HG03066 (cell line): ENCODE data around the gene PAPPA.

ENCODE experiments used
- ATAC-seq: cut with Tn5 transposase; IDR thresholded peaks from one replicate; pipeline ENCODE4 v1.9.1; 2021; ENCODE audit warnings: low read depth; ENCODE audit not compliant: unreplicated experiment

PAPPA gene

DNA sequence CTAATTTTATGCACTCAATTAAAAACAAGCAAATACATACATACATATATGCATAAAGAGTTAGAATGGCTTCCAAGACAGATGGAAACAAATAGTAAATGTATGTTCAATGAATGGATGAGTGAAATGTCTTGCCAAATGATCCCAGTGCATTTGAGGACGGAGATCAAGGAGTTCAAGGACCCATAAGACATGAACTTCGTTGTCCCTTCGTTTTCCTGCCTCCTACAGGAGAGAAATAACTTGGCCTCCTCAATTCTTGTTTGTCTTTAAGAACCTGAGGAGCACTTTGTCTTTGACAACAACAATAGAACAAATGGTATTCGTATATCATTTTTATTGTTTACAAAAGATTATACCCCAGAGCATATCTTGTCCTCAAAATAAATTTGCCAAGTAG, 2.4 kb upstream of the PAPPA start:
- no peak for ATAC-seq

DNA sequence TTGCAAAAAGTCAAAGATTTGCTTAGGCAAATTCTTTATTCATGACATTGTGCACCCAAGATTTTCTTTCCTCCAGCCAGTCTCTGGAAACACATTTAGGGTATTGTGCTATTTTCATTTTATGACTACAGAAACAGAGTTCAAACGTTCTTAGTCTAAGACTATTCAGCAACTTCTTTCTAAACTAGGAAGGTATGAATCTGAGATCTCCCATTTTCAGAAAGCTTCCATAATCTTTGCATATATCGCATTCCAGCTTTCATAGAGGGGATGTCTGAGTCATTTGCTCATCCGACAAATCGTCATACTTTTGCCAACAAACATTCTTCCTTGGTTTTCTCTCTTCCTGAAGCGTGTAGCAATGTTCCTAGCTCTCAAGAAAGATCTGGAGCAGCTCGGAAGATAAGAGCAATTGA, 1.6 kb upstream of the PAPPA start:
- ATAC-seq: no peak

GRCh38 chr9:116152390-116152789, 1.2 kb upstream of the PAPPA start:
- ATAC-seq: no peak

GRCh38 chr9:116152941-116153764, 438 bp upstream of the PAPPA start:
- no peak for ATAC-seq

GRCh38 chr9:116154334-116154975, 864 bp downstream of the PAPPA start:
- ATAC-seq: no peak

DNA sequence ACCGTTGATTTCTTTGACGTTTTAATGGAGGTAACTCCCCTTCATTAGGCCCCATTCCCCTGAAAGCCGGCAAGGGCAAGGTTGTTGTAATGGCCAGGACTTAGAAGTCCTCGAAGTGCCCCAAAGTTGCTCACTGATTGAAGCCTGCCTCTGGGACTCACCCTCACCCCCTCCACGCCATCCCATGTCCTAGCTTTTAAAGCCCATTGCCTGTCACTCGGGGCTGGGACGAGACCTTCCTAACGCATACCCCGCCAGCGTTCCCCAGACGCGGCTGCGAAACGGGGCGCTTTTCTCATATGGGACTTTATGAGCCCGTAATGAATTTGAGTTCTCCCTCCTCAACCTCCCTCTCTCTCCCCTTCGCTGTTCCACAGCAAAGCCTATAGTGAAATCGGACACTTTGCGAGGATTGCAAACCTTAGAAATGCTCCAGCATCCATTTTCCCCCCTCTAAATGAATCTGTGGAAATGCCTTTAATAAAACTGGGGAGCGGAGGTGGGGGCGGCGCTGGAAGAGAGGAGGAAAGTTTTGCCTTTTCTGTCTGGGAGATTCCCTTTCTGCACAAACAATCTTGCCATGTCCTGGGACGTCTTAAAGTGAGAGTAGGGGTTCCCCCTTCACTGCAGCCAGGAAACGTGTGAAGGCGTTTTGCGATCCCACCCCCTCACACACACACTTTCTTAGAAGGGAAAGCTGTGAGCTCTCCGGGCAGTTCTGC, 1.5 kb downstream of the PAPPA start:
- no peak for ATAC-seq

DNA sequence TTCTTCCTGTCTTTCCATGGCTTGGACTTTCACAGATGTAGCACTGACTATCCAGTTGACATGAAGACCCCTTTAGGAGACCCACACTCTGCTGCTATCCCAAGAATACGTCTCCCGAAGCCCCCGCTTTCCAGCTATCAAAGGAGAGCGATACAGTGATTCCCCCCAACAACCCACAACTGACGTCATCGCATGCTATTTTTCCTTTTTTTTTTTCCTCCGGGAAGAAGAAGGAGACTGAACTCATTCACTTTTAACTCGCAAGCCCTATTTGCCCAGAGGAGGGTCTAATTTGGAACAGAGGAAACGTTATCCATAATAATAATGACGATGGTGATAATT, 2.1 kb downstream of the PAPPA start:
- no peak for ATAC-seq

- ATAC-seq: no peak
These were observed 3.2 kb downstream of the PAPPA start for GRCh38 chr9:116156621-116157314.

- ATAC-seq: no peak
These were observed 4.0 kb downstream of the PAPPA start for GRCh38 chr9:116157436-116158138.

- no peak for ATAC-seq
These were observed 7.3 kb downstream of the PAPPA start for GRCh38 chr9:116160676-116161571.

DNA sequence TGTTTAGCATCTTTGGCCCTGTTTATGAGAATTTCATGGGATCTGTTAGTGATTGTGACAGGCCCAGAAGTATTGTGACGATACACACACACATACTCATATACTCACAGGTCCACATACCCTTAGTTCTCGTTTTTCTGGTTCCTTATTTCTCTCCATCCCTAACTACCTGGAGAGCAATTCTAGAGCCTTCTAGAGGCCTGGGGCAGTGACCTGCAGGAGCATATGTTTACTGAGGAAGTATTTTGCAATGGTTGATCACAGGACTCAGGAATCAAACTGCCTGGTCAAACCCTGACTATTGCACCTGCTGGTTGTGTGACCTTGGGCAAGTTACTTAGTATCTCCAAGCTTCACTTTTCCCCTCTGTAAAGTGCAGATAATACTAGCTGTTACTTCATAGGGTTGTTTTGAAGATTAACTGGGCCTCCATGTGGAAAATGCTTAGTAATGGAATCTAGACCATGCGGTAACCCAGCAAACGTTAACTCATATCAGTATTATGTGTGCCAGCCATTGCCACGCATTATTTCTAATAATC, 8.7 kb downstream of the PAPPA start:
- no peak for ATAC-seq

DNA sequence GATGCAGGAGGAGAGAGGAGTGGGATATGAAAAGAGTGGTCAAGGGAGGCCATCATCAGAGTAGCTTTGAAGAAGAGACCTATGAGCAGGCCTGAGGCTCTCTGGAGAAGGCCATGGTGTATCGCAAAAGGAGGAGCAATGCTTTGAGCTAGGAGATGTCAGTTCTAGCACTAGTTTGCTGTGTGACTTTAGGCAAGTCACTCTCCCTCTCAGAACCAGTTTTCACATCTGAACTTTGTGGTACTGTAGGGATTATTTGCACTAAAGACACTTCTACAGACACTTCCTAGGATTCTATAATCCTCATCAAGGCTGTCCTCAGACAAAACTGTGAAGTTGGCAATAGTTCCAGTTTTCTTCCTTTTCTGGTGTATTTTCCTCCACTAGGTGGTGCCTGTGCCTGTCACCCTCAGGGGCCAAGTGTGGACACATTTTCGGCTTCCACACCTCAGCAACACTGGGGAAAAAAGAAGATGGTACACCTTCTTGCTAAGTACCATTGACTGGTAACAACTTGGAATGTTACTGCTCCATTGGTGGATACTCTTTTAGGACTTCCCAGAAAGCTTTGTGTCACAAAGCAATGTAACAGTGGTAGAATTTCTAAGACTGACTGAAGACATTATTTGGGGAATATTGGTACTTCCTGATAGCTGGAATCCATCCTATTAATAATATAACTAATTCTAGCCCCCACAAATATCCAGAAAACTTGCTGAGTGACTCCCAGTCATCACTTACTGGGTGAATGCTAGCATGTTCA, 9.9 kb downstream of the PAPPA start:
- ATAC-seq: no peak

DNA sequence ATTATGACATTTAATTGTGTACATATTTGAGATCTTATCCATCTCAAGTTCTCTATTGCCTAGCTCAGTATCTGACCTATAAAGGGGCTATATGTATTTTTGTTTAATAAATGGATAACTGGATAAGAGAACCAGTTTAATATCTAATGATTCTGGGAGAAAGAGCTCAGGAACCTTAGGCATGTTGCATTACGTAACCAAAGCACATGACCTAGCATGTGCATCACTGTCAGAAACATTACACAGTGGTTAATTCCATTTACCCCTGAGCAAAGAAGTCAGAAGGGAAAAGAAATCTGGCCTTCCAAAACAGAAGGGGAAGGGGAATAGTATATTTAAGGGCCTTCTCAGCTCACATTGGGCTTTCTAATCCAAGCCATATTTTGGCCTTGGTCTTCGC, 12.3 kb downstream of the PAPPA start:
- ATAC-seq: no peak

GRCh38 chr9:116166713-116167112, 13.1 kb downstream of the PAPPA start:
- ATAC-seq: no peak

DNA sequence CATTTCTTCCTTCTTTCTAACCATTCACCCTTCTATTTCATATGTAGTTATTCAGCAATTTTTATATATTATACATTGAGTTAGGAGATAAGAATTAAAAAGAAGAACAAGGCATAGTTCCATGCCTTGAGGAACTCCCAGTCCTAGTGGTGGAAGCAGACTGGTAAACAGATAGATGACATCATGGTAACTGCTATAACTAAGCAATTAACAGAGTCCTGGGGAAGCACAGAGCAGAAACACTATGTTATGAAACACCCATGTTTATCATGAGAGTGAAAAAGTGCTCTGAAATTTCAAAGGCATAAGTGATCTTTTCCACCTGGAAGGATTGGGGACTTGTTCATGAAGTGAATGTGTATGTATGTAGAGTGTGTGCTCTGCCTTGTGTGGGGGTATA, 14.6 kb downstream of the PAPPA start:
- no peak for ATAC-seq

DNA sequence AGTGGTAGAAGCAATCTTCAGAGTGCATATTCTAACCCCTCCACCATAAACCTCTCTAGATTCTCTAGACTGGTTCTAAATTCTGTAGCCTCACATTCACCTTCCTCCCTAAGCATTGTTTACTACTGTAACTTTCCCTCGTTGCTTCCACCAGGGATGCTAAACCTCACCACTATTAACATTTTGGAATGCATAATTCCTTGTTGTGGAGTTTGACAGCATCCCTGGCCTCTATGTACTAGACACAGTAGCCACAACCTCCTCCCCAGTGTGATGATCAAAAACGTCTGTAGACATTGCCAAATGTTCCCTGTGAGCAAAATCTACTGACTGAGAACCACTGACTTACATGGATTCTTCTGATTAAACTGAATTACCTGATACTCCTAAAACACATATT, 18.6 kb downstream of the PAPPA start:
- ATAC-seq: no peak

GRCh38 chr9:116174347-116174746, 20.8 kb downstream of the PAPPA start:
- ATAC-seq: no peak

DNA sequence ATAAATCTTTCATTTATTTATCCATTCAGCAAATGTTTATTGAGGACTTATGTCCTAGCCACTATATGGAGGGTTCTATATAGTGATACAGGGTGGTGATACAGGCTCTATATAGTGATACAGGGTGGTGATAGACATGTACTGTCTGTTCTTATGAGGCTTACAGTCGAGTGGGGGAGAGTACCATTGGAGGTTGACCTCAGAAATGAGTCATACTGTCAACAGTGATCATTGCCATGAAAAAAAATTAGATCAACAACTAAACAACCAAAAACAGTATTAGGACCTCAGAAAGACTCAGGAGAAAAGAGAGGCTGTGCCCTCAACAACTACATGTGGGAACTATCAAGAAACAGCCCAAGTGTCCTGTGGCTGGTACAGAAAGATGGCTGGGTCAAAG, 22.0 kb downstream of the PAPPA start:
- ATAC-seq: no peak
